H1 (cell line): Measurements from ENCODE around the gene COG4. TPM values are rescaled to one million over a fixed set of nuclear protein-coding genes. Genes with fewer than 3 reads are reported as not detected.

ENCODE experiments used
- CTCF ChIA-PET: fragments of 300-600 bp; sonication (Branson Sonifier 250); formaldehyde crosslinking; loops from one replicate; lab custom pipeline; 2021; ENCODE audit not compliant: partially characterized antibody; lab: Charles Lee
- POLR2A ChIA-PET: fragments of 300-600 bp; sonication (Branson Sonifier 250); formaldehyde crosslinking; loops from one replicate; lab custom pipeline; 2021; ENCODE audit warnings: inconsistent platforms; ENCODE audit not compliant: partially characterized antibody; lab: Charles Lee
- DNase-seq, 2 experiments: peaks; one replicate each; pipeline versions ENCODE4 v3.0.0 to v3.0.0-alpha.2; 2010 to 2022; ENCODE audit warnings: low spot score in 2 of 2, low read depth in 1 of 2, mixed read lengths in 1 of 2
- FAIRE-seq: peaks from 2 replicates; lab custom pipeline; 2011; peaks lifted over from hg19 to GRCh38; lab: Jason Lieb, UNC
- H2AFZ ChIP-seq: 2 replicates; pipeline ENCODE4 v1.8.1; 2012; ENCODE audit warnings: low read length, inconsistent platforms
- H2AK5ac ChIP-seq: 2 replicates; pipeline ENCODE4 v1.6.1; 2013; ENCODE audit warnings: low read depth, low read length
- H2BK120ac ChIP-seq: replicated peaks from 2 replicates; pipeline ENCODE3; 2013; ENCODE audit warnings: low read depth, low read length, inconsistent platforms
- H2BK12ac ChIP-seq: 2 replicates; pipeline ENCODE4 v1.6.1; 2013; ENCODE audit warnings: low read depth, low read length
- H2BK15ac ChIP-seq: 2 replicates; pipeline ENCODE4 v1.6.1; 2013; ENCODE audit warnings: low read length
- H2BK20ac ChIP-seq: 2 replicates; pipeline ENCODE4 v1.6.1; 2013; ENCODE audit warnings: low read length
- H2BK5ac ChIP-seq: 2 replicates; pipeline ENCODE4 v1.6.1; 2013; ENCODE audit warnings: low read depth, low read length
- H3K14ac ChIP-seq: 2 replicates; pipeline ENCODE4 v1.6.1; 2013; ENCODE audit warnings: inconsistent platforms; ENCODE audit not compliant: insufficient read length
- H3K18ac ChIP-seq: 2 replicates; pipeline ENCODE4 v1.6.1; 2013; ENCODE audit warnings: low read length; ENCODE audit errors: extremely low read depth
- H3K23ac ChIP-seq: 2 replicates; pipeline ENCODE4 v1.6.1; 2013; ENCODE audit warnings: inconsistent platforms; ENCODE audit not compliant: insufficient read length
- H3K23me2 ChIP-seq: 2 replicates; pipeline ENCODE4 v1.6.1; 2013; ENCODE audit warnings: low read depth, low read length
- H3K27ac ChIP-seq: 2 replicates; pipeline ENCODE4 v1.6.1; 2011; ENCODE audit warnings: low read depth, low read length, inconsistent platforms
- H3K27me3 ChIP-seq, 4 experiments: replicated peaks in 1 of 4; 1 replicate in 1 of 4; 2 replicates in 3 of 4; pipeline versions ENCODE4 v1.6.1 to v1.8.1; 2011 to 2013; ENCODE audit warnings: low read length in 3 of 4, mild to moderate bottlenecking in 3 of 4, inconsistent platforms in 2 of 4, mixed read lengths in 2 of 4, moderate library complexity in 1 of 4; ENCODE audit not compliant: control insufficient read depth in 3 of 4, insufficient read depth in 3 of 4; ENCODE audit errors: extremely low read depth in 1 of 4
- H3K36me3 ChIP-seq, 4 experiments: 2 replicates each; pipeline versions ENCODE4 v1.6.1 to v1.8.1; 2011 to 2013; ENCODE audit warnings: mild to moderate bottlenecking in 4 of 4, low read length in 3 of 4, moderate library complexity in 2 of 4, control low read depth in 1 of 4, inconsistent platforms in 1 of 4; ENCODE audit not compliant: insufficient read depth in 4 of 4, control insufficient read depth in 2 of 4
- H3K4ac ChIP-seq: replicated peaks from 2 replicates; pipeline ENCODE3; 2013; ENCODE audit warnings: low read length, low read depth, mixed read lengths, inconsistent platforms; ENCODE audit not compliant: insufficient read length
- H3K4me1 ChIP-seq, 4 experiments: replicated peaks in 1 of 4; 1 replicate in 1 of 4; 2 replicates in 3 of 4; pipeline versions ENCODE4 v1.6.1 to v1.8.1; 2011 to 2013; ENCODE audit warnings: low read length in 3 of 4, inconsistent platforms in 2 of 4, mixed read lengths in 1 of 4; ENCODE audit not compliant: insufficient read depth in 4 of 4, control insufficient read depth in 3 of 4
- H3K4me2 ChIP-seq, 2 experiments: 2 replicates each; pipeline versions ENCODE4 v1.6.1 to v1.8.1; 2011 to 2013; ENCODE audit warnings: low read depth in 2 of 2, low read length in 2 of 2, control low read depth in 1 of 2, inconsistent platforms in 1 of 2, mild to moderate bottlenecking in 1 of 2; ENCODE audit not compliant: insufficient read depth in 1 of 2
- H3K4me3 ChIP-seq, 4 experiments: fragments of 200-600, 300-600 bp in 1 of 4; sonication (generic), shearing (Covaris generic), sonication (Bioruptor Twin) in 1 of 4; 2 replicates each; pipeline versions ENCODE4 v1.5.1 to v1.8.1; 2011 to 2016; ENCODE audit warnings: low read length in 4 of 4, low read depth in 3 of 4, control low read depth in 2 of 4, inconsistent platforms in 2 of 4, mild to moderate bottlenecking in 2 of 4, mixed read lengths in 1 of 4, moderate library complexity in 1 of 4; ENCODE audit not compliant: insufficient read depth in 2 of 4; ENCODE audit errors: extremely low read depth in 1 of 4
- H3K56ac ChIP-seq: replicated peaks from 2 replicates; pipeline ENCODE3; 2013; ENCODE audit warnings: low read depth, mild to moderate bottlenecking, mixed read lengths, low read length, inconsistent platforms; ENCODE audit not compliant: insufficient read length
- H3K79me1 ChIP-seq: 2 replicates; pipeline ENCODE4 v1.6.1; 2013; ENCODE audit warnings: low read depth, low read length, control low read depth
- H3K79me2 ChIP-seq, 2 experiments: 2 replicates each; pipeline versions ENCODE4 v1.6.1 to v1.8.1; 2012 to 2013; ENCODE audit warnings: low read length in 2 of 2, mild to moderate bottlenecking in 2 of 2, inconsistent platforms in 1 of 2; ENCODE audit not compliant: insufficient read depth in 2 of 2, control insufficient read depth in 1 of 2
- H3K9ac ChIP-seq, 4 experiments: replicated peaks in 1 of 4; 1 replicate in 1 of 4; 2 replicates in 3 of 4; pipeline versions ENCODE4 v1.6.1 to v1.8.1; 2011 to 2013; ENCODE audit warnings: low read depth in 3 of 4, low read length in 3 of 4, control low read depth in 2 of 4, mild to moderate bottlenecking in 2 of 4, moderate library complexity in 2 of 4, inconsistent platforms in 1 of 4; ENCODE audit errors: extremely low read depth in 1 of 4
- H3K9me3 ChIP-seq, 2 experiments: 2 replicates each; pipeline versions ENCODE4 v1.6.1 to v1.8.1; 2012 to 2013; ENCODE audit warnings: mild to moderate bottlenecking in 2 of 2, moderate library complexity in 2 of 2, control low read depth in 1 of 2, inconsistent platforms in 1 of 2, low read depth in 1 of 2, low read length in 1 of 2, mixed read lengths in 1 of 2; ENCODE audit not compliant: insufficient read depth in 2 of 2
- H4K20me1 ChIP-seq, 2 experiments: replicated peaks in 1 of 2; 2 replicates each; pipeline versions ENCODE3 to v1.8.1; 2011 to 2013; ENCODE audit warnings: inconsistent platforms in 2 of 2, low read length in 2 of 2, mild to moderate bottlenecking in 1 of 2; ENCODE audit not compliant: insufficient read depth in 2 of 2, control insufficient read depth in 1 of 2
- H4K5ac ChIP-seq: 2 replicates; pipeline ENCODE4 v1.6.1; 2013; ENCODE audit warnings: low read length, low read depth, mixed read lengths, inconsistent platforms; ENCODE audit not compliant: insufficient read length
- H4K8ac ChIP-seq: 2 replicates; pipeline ENCODE4 v1.8.0; 2013; ENCODE audit warnings: mild to moderate bottlenecking, moderate library complexity, low read length, inconsistent platforms; ENCODE audit not compliant: insufficient read depth; ENCODE audit errors: extremely low read depth
- H4K91ac ChIP-seq: replicated peaks from 2 replicates; pipeline ENCODE3; 2013; ENCODE audit warnings: low read length, mixed read lengths, inconsistent platforms; ENCODE audit not compliant: insufficient read length
- PHF8 ChIP-seq: fragments of 200-600 bp; sonication (generic); conservative IDR thresholded peaks from 2 replicates; pipeline ENCODE4 v1.7.1; 2012; ENCODE audit warnings: low read depth, mild to moderate bottlenecking, inconsistent platforms, low read length, moderate library complexity
- POLR2AphosphoS5 ChIP-seq: IDR thresholded peaks from 2 replicates; pipeline ENCODE4 v1.6.1; 2011; ENCODE audit warnings: low read depth, low read length
- WGBS, 2 experiments: shearing (Covaris generic) in 1 of 2; methylation state at CpG; one replicate each; pipeline versions ENCODE4 v1.1.6 to v1.1.7; 2013 to 2015; ENCODE audit warnings: low lambda C conversion rate in 2 of 2, mixed read lengths in 2 of 2, inconsistent platforms in 1 of 2, low coverage in 1 of 2, missing lambda C conversion rate in 1 of 2; ENCODE audit not compliant: insufficient replicate concordance in 2 of 2, insufficient coverage in 1 of 2, insufficient read length in 1 of 2; ENCODE audit errors: extremely low coverage in 1 of 2, missing lambda C conversion rate in 1 of 2; 5-methylcytosine and 5-hydroxymethylcytosine counted together
- polyA plus RNA-seq, 7 experiments: library from polyadenylated mRNA; depleted of rRNA in 3 of 7; stranded (reverse) in 5 of 7; unstranded in 2 of 7; fragments of >200 nt in 5 of 7; fragments of 200-250 nt in 2 of 7; gene quantifications; 1 replicate in 5 of 7; 2 replicates in 1 of 7; 4 replicates in 1 of 7; pipeline versions ENCODE4 v1.2.1 to v1.2.3, GENCODE V29; 2011 to 2013; ENCODE audit warnings: missing spikeins in 2 of 7, mixed read lengths in 2 of 7
- total RNA-seq: library from RNA; stranded (reverse); fragmentation: NEBNext Ultra II Directional; extraction: Animal tissue kit (Norgen Biotek cat#: 25700); gene quantifications from 2 replicates; pipeline ENCODE4 v1.2.1, GENCODE V29; 2021

Gene COG4
- total and polyA plus RNA-seq, 2 of the 8 experiments (the other 6 are each of a cell fraction or from before 2014, with no cell fraction given) = 46.1 to 50.2 TPM

DNA sequence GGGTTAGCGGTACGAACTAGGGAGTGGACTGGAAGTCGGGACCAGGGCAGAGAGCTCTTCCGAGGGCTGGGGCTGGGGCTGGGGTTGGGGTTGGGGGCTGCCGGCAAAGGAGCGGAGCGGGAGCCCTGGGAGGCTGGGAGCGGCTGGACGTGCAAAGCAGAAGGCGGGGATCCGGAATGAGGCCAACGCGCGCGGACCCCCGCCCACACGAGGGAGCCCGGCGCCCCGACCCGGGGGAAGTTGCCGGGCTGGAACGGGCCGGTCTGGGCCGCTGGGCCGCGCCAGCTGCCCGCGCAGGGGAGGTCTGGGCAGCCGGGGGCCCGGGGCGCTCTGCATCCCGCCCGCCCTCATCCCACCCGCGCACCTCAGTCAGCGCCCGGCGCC lies 84.8 kb downstream of the COG4 start:
- Histone ChIP-seq H3K4ac (no peak overlapping the region), H3K23ac (no peak overlapping the region), H3K9me3 (no peaks in the 10 kb centered on the region), H2BK15ac (no peak overlapping the region), H3K4me2 (peak overlapping the region; percentile 91 to 98), H2BK20ac (no peak overlapping the region), H2BK5ac (no peak overlapping the region), H2BK120ac (no peak overlapping the region), H3K4me3 (peak overlapping the region; percentile 76 to 92 (median 80)), H3K36me3 (peaks cover 0 to 5% (median 0%) of the 10 kb centered on the region in 4 experiments; a peak in 3 of 8 replicates), H2AFZ (no peak overlapping the region), H3K79me2 (peaks cover 0 to 38% of the 10 kb centered on the region in 2 experiments; a peak in 3 of 4 replicates), H4K8ac (no peak overlapping the region; the same call in 1 of the 2 replicates), H3K14ac (no peak overlapping the region), H3K4me1 (peaks cover 5 to 23% (median 15%) of the 10 kb centered on the region in 4 experiments), H3K9ac (peak overlapping the region in 3 of 4 experiments; percentile 8 to 86 (median 66); a peak in 2 of 7 replicates), H4K5ac (peak overlapping the region; percentile 51), H3K79me1 (peaks cover 7% of the 10 kb centered on the region; the same call in 1 of the 2 replicates), H3K56ac (peak overlapping the region; percentile 2), H4K20me1 (no peaks in the 10 kb centered on the region), H3K27ac (no peak overlapping the region), H4K91ac (no peak overlapping the region), H2BK12ac (no peak overlapping the region), H3K27me3 (no peaks in the 10 kb centered on the region), H2AK5ac (no peak overlapping the region), H3K23me2 (peaks cover 11% of the 10 kb centered on the region), H3K18ac (peak overlapping the region; percentile 68)
- POLR2A ChIA-PET = interaction anchor here (0.7 to 3.6 kb wide), 12 partner anchors 11 to 187 kb away, joined by 3 to 22 read pairs (median 4); partner anchors contain the start of genes COG4, DDX19A, EXOSC6 and FCSK
- no peak for DNase-seq
- TF ChIP-seq PHF8 (peak; percentile 40; the same call in 1 of the 2 replicates), POLR2AphosphoS5 (no peak)
- CTCF ChIA-PET = interaction anchor here (1.1 to 4.2 kb wide), 6 partner anchors 15 to 60 kb away, joined by 3 to 37 read pairs (median 5); partner anchors contain the start of gene FCSK
- 0% methylated on average over 2 of the region's 39 CpGs; no CpG with 5 or more reads in 1 of the 2 experiments for WGBS, 2 experiments
- FAIRE-seq = no peak
